Stimulated activated naive CD8-positive, alpha-beta T cell treated with anti-CD3 and anti-CD28 coated beads, Interleukin-15, Interleukin-2, amounts not matched to agents 100 U/mL and 50 U/mL, for 24 hours (primary cell): Measurements from ENCODE around the gene FAM131A.
A peak's percentile ranks its signal among the peaks of the same experiment; 100 is the strongest.

Source experiments
- ATAC-seq: fragments of 150-1000 bp; cut with Tn5 transposase; one replicate; pipeline ENCODE4 v1.10.0; 2021
- DNase-seq: peaks from one replicate; pipeline ENCODE4 v3.0.0; 2021

FAM131A gene

GRCh38 chr3:184337399-184337714, at the start of gene FAM131A:
TSS of gene FAM131A (plus strand) at chr3:184337600. CDS start at chr3:184337631, 31 bp downstream.
- no peak for DNase-seq

DNA sequence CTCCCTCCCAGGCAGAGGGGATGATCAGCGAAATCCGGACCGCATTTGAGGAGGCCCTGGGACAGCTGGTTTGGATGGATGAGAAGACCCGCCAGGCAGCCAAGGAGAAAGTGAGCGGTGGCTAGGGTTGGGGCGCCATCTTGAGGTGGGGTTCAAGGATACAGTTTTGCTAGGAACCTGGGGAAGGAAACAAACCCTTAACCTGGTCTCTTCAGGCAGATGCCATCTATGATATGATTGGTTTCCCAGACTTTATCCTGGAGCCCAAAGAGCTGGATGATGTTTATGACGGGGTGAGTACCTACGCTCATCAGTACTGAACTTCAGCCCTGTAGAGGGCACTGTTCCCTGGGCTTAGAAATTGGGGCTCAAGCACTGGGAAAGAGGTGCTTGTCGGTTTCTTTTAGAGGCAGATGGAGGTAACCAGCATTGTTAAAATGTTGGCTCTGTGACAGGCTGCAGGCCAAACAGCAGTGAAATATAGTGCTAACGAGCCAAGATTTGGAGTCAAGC, 47.9 kb upstream of the FAM131A start:
- DNase-seq (peak; percentile 79), ATAC-seq (peak; percentile 65)

More at GRCh38 chr3:184337399-184337714, at the start of gene FAM131A:
- ATAC-seq: no peak

- DNase-seq (no peak), ATAC-seq (no peak)
Measured at GRCh38 chr3:184290331-184290730, 47.1 kb upstream of the FAM131A start.

- DNase-seq (no peak), ATAC-seq (no peak)
Measured at GRCh38 chr3:184291044-184291737, 46.2 kb upstream of the FAM131A start.

DNA sequence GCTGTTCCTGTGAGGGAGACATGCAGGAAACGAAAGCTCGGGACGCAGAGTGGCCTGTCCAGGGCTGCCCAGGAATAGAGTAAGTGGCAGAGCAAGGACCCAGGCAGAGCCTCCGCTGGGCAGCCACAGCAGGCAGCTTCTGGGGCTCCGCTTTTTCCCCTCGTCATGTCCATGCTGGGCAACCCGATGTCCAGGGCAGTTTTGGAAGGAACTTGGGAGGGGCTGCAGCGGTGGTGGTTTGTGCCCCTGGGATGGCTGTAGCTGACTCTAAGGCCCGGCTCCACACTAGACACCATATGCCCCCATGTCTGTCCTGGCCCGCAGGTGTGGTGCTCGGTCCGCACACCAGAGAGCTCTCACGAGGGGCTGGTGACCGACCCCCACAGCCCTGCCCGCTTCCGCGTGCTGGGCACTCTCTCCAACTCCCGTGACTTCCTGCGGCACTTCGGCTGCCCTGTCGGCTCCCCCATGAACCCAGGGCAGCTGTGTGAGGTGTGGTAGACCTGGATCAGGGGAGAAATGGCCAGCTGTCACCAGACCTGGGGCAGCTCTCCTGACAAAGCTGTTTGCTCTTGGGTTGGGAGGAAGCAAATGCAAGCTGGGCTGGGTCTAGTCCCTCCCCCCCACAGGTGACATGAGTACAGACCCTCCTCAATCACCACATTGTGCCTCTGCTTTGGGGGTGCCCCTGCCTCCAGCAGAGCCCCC, 45.5 kb upstream of the FAM131A start:
- DNase-seq (no peak), ATAC-seq (no peak)

GRCh38 chr3:184295771-184296170, 41.6 kb upstream of the FAM131A start:
- ATAC-seq (no peak), DNase-seq (no peak)

DNA sequence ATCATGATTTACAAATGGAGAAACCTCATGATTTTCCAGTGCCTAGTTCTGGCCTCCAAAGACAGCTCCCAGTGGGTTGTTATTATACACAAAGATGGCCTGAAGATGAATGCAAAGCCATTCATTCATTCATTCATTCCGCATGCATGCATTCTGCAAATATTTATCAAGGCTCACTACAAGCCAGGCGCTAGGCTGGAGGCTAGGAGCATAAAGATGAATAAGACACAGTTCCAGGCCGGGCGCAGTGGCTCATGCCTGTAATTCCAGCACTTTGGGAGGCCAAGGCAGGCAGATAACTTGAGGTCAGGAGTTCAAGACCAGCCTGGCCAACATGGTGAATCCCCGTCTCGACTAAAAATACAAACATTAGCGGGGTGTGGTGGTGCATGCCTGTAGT, 40.8 kb upstream of the FAM131A start:
- ATAC-seq (no peak), DNase-seq (no peak)

GRCh38 chr3:184298759-184299487, 38.5 kb upstream of the FAM131A start, which contains the start of gene PSMD2:
TSS of gene PSMD2 (plus strand) at chr3:184299241. CDS start at chr3:184299267, 26 bp downstream.
- DNase-seq: peak; percentile 99
- ATAC-seq: peak; percentile 96

GRCh38 chr3:184299488-184300377, 37.7 kb upstream of the FAM131A start:
- ATAC-seq (peak; percentile 1), DNase-seq (no peak)

GRCh38 chr3:184300378-184300720, 37.1 kb upstream of the FAM131A start:
- no peak for ATAC-seq
- DNase-seq: no peak

DNA sequence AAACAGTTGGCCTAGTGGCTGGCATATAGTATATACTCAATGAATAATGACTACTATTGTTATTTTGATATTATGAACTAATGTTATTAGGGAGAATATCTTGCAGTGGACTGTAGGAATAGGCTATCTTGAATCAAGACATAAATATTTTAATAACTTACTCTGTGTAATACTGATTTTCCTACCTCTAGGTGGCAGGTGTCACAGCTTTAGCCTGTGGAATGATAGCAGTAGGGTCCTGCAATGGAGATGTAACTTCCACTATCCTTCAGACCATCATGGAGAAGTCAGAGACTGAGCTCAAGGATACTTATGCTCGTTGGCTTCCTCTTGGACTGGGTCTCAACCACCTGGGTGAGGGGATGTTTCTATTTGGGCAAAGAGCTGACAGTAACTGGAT, 31.8 kb upstream of the FAM131A start:
- no peak for DNase-seq
- ATAC-seq: peak; percentile 36

DNA sequence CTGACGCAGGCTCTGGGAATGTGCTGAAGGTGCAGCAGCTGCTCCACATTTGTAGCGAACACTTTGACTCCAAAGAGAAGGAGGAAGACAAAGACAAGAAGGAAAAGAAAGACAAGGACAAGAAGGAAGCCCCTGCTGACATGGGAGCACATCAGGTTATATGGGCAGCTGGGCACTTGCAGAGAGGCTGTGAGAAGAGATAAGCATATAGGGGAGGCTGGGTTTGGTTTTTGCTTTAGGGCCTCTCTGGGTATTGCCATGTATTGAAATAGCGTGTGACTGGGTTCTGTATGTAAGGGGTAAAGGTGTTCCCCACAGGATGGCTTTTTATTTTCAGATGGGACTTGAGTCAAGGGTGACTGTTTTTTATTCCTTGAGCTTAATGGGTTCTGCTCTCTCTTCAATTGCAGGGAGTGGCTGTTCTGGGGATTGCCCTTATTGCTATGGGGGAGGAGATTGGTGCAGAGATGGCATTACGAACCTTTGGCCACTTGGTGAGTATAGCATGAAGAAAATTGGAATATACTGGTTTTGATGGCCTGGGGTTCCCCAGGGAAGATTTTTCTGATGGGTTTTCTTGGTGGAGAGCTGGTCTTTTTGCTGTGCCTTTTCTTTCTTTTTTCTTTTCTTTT, 30.9 kb upstream of the FAM131A start:
- DNase-seq: no peak
- ATAC-seq: no peak

DNA sequence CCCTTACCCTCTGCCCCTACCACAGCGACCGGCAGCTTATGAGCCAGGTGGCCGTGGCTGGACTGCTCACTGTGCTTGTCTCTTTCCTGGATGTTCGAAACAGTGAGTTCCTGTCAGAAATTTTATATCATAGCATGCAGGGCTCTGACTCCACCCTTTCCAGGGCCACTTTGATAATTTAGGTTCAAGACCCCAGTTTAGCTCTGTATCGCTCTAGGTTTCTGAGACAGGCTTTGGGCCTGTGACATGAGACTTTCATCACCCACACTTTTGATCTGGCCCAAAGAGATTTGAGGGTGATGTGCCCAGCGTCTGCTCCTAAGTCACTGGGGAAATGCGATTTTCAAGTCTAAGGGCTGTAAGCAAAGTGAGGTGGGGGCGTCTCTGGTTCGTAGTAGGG, 29.5 kb upstream of the FAM131A start:
- DNase-seq (no peak), ATAC-seq (no peak)

- ATAC-seq: no peak
- DNase-seq: no peak
Measured at GRCh38 chr3:184308744-184309143, 28.7 kb upstream of the FAM131A start.

DNA sequence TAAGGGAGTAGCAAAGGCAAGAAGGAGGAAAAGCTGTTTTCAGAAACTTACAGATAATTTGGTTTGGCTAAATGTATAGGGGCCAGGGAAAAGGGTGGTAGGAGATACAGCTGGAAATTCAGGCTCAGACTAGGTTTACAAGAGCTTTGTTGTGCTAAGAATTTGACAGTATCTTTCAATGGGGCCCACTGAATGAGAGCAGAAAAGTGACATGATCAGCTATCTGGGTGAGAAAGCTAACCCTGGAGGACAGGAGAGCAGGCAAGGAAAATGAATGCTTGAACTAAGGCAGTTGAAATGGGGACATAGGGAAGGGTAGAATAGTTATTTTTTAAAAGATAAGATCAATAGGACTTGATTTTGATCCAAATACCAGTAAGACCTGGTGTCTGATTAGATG, 25.8 kb upstream of the FAM131A start:
- DNase-seq: no peak

DNA sequence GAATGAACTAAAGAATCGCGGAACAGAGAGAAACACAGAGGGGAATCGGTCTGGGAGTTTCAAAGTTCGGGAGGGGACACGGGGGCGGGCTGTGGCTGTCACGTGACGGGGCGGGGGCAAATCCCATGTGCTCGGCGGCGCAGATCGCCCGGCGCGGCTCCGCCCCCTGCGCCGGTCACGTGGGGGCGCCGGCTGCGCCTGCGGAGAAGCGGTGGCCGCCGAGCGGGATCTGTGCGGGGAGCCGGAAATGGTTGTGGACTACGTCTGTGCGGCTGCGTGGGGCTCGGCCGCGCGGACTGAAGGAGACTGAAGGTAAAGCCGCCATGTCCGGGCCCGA, 23.1 kb upstream of the FAM131A start, which contains the start of gene EIF4G1:
Gene EIF4G1 (plus strand): TSS at position 244 of the 337 bp plus-strand sequence. CDS start 1,191 bp downstream, outside the sequence.
- DNase-seq (peak; percentile 95), ATAC-seq (peak; percentile 89)

More for the DNA sequence above, 25.8 kb upstream of the FAM131A start:
- no peak for ATAC-seq

GRCh38 chr3:184314700-184315542, 22.5 kb upstream of the FAM131A start:
- ATAC-seq: peak; percentile 43
- DNase-seq: peak; percentile 62

DNA sequence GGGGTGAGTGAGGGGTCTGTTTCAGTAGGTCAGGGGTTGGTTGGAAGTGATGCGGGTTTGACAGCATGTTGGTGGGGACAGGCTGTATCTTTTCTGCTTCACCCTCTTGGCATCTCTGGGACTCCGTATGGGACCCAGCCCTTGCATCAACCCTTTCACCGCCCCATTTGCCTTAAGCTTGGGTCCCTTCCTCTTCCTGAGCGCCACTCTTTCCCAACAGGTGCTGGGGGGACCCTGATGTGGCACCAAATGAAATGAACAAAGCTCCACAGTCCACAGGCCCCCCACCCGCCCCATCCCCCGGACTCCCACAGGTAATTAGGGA, 21.9 kb upstream of the FAM131A start:
- ATAC-seq: no peak

GRCh38 chr3:184315871-184316661, 21.3 kb upstream of the FAM131A start:
- no peak for DNase-seq
- no peak for ATAC-seq

More for the DNA sequence above, 21.9 kb upstream of the FAM131A start:
- DNase-seq: no peak

DNA sequence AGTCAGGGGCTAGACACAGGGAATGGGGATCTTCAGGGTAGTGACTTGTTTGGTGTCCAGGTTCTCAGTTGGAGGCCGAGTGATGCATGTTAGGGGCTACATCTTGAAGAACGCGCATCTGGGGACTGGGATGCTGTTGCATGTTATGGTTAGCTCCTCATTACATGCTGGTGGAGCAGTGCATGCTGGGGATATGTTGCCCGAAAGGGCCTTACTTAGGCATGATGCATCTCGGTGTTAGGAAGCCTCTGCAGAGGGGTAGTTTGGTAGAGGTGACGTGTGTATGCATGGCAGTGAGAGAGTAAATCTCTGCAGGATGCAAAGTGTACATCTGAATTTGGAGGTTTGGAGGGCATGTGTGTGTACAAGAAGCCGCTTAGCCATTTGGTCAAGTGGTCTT, 20.6 kb upstream of the FAM131A start:
- no peak for DNase-seq
- no peak for ATAC-seq
